ENCODE results near the gene RTN4R.

RTN4R gene

DNA sequence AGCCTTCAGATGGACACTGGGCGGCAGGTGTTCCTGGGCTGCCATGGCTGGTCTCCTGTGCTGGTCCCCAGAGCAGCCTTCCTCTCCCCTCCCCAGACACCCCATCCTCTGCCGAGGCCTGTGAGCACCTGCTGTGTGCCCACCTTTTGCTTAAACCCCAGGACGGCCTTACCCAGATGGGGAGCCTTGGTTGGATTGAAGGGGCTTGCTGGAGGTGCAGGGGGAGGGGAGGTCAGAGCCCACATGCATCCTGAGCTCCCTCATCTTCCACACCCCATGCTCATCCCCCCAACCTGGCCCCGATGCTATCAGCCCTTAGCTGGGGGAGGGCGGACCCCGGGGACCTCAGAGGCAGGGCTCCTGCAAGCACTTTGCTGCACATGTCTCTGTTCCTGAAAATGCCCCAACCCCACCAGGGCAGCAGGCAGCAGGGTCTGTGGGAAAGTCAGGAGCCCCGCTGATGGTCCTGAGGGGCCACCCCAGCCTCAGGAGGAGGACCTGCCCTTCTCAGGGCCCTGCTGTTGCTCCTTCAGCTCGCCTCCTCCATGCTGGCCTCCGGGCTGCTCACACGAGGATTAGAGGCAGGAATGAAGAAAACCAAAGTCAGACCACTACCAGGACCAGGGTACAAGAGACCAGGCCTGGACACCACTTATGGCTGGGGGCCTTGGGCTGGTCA, 75.7 kb downstream of the RTN4R start:
- DNase-seq (ENCODE audit: low read depth), result no peak
- no peaks in the 10 kb centered on the region for H3K4me1 ChIP-seq (ENCODE audit: control insufficient read depth, insufficient read depth, low read length)
- H3K4me3 ChIP-seq (ENCODE audit: low read length), result no peak overlapping the region
- H3K9ac ChIP-seq (ENCODE audit: low read length), result no peak overlapping the region
- H3K36me3 ChIP-seq (ENCODE audit: control insufficient read depth, insufficient read depth, low read length, severe bottlenecking), result no peaks in the 10 kb centered on the region
- no peaks in the 10 kb centered on the region for H3K9me3 ChIP-seq (ENCODE audit: control insufficient read depth, low read length)
- H3K27me3 ChIP-seq (replicated peaks; ENCODE audit: control insufficient read depth, insufficient read depth, low read length), result peaks cover 28% of the 10 kb centered on the region

- Histone ChIP-seq H3K9me3 (ENCODE audit: control insufficient read depth, low read length) (no peaks in the 10 kb centered on the region), H3K27me3 (replicated peaks; ENCODE audit: control insufficient read depth, insufficient read depth, low read length) (peaks cover 30% of the 10 kb centered on the region), H3K4me3 (ENCODE audit: low read length) (no peak overlapping the region), H3K4me1 (ENCODE audit: control insufficient read depth, insufficient read depth, low read length) (no peaks in the 10 kb centered on the region), H3K36me3 (ENCODE audit: control insufficient read depth, insufficient read depth, low read length, severe bottlenecking) (no peaks in the 10 kb centered on the region), H3K9ac (ENCODE audit: low read length) (no peak overlapping the region)
- DNase-seq (ENCODE audit: low read depth), result no peak
These were observed 76.3 kb downstream of the RTN4R start for GRCh38 chr22:20191803-20192202.

Data from adipocyte (in vitro differentiated cells).